GM21786 (cell line): ENCODE results near the gene IL32.

ENCODE experiments used
- ATAC-seq: cut with Tn5 transposase; IDR thresholded peaks from one replicate; pipeline ENCODE4 v1.9.1; 2021; ENCODE audit not compliant: unreplicated experiment

IL32 gene

DNA sequence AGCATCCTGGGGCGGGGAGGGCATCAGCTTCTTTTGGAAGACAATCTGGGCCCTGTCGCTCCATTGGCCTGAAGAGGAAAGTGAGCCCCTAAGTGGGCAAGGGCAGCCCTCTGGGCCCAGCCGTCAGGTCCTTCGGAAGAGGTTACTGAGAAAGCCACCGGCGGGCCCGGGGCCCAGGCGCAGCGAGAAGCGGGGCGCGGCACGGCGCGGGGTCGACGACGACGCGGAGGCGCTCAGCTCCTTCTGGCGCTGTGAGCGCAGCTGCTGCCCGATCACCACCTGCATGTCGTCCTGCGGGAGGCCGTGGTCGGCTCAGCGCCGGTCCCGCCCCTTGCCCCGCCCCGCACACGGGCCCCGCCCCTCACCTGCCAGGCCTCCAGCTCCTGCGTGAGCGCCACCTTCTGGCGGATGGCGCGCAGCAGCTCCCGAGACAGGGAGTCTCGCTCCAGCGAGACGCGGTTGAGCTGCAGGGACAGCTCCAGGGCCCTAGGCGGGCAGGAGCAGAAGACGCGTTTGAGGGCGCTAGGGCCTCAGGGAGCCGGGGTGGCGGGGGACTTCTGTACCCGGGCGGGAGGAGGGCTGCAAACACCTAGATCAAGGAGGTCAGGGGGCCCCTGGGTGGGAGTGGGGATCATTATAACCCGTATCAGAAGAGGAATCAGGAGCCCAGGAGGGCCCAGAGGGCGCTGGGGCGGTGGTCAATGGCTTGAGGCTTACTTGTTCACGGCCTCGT, 37.3 kb upstream of the IL32 start:
- ATAC-seq, result no peak

GRCh38 chr16:3028716-3029319, 36.6 kb upstream of the IL32 start:
- no peak for ATAC-seq

- ATAC-seq, result no peak
Observed at GRCh38 chr16:3029491-3030221, 35.8 kb upstream of the IL32 start.

GRCh38 chr16:3030222-3031212, 34.9 kb upstream of the IL32 start:
- no peak for ATAC-seq

- ATAC-seq, result no peak
Observed at GRCh38 chr16:3032624-3033023, 32.8 kb upstream of the IL32 start.

GRCh38 chr16:3035289-3035971, 30.0 kb upstream of the IL32 start:
- no peak for ATAC-seq

GRCh38 chr16:3035972-3036725, 29.3 kb upstream of the IL32 start:
- no peak for ATAC-seq

DNA sequence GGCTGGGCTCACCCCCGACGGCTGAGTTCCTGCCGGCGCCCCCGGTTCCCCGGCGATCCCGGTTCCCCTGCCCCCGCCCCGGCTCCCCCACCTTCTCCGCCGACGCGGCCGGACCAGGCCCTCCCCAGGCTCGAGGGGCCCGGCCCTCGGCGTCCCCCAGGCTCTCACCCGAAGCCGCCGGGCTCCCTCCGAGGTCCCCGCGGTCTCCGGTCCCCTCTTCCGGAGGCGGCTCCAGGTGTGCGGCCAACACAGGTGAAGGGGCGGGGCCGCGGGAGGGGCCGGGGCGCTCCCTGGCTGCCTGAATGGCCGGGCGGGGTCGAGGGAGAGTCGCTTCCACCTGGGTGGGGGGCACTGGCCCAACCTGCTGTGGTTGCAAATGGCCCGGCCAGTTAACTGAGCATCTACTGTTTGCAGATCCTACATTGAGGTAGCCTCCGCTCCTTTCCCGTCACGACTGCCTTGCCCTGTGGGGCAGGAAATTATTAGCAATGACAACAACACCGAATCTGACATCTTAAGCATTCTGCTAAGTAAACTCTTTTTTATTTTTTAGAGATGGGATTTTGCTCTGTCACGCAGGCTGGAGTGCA, 28.6 kb upstream of the IL32 start, which contains the start of gene BICDL2:
BICDL2 (minus strand) TSS at position 219 of the 590 bp plus-strand sequence. CDS start 1,448 bp downstream, outside the sequence.
- ATAC-seq, result no peak

- ATAC-seq, result no peak
Observed at GRCh38 chr16:3038256-3038655, 27.2 kb upstream of the IL32 start.

GRCh38 chr16:3038896-3039295, 26.5 kb upstream of the IL32 start:
- ATAC-seq, result no peak

- ATAC-seq, result no peak
Observed at GRCh38 chr16:3042376-3042775, 23.1 kb upstream of the IL32 start.

DNA sequence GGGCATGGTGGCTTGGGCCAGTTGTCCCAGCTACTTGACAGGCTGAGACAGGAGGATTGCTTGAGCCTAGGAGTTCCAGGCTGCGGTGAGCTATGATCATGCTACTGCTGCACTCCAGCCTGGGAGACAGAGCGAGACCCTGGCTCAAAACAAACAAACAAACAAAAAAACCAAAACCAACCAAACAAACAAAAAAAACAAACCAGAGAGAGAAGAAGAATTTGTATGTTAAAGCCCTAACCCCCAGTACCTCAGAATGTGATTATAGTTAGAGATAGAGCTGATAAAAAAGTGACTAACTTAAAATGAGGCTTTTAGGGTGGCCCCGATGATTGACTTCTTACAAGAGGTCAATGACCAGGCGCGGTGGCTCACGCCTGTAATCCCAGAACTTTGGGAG, 20.7 kb upstream of the IL32 start:
- no peak for ATAC-seq

GRCh38 chr16:3045758-3046640, 19.4 kb upstream of the IL32 start, which contains the start of gene MMP25:
TSS of gene MMP25 (plus strand) at chr16:3046561. CDS start at chr16:3046918, 357 bp downstream.
- ATAC-seq, result no peak

- ATAC-seq, result no peak
Observed at GRCh38 chr16:3046641-3047386, 18.6 kb upstream of the IL32 start.

DNA sequence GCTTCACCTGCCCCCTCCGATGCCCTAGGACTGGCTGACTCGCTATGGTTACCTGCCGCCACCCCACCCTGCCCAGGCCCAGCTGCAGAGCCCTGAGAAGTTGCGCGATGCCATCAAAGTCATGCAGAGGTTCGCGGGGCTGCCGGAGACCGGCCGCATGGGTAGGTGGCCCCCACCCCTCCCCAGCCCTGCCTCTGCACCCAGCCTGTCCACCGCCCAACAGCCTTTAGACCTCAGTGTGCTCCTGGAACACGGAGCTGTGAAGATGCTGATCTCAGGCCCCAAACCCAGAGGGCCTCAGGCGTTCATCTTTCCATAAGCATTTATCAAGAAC, 18.1 kb upstream of the IL32 start:
- no peak for ATAC-seq

- no peak for ATAC-seq
Observed at GRCh38 chr16:3049921-3050481, 15.4 kb upstream of the IL32 start.

DNA sequence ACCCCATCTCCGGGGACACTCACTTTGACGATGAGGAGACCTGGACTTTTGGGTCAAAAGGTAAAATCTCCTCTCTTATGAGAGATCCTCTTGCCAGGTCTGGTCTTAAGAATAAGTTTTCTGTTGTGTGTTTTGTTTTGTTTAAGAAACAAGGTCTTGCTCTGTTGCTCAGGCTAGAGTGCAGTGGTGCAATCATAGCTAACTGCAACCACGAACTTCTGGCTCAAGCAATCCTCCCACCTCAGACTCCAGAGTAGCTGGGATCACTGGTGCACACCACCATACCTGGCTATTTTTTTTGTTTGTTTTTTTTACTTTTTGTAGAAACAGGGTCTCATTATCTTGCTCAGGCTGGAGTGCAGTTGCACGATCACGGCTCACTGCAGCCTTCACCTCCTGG, 15.0 kb upstream of the IL32 start:
- ATAC-seq, result no peak
